Sigmoid colon (tissue), 4 donors: ENCODE measurements around the gene CSTPP1.

ENCODE experiments used
- CTCF ChIP-seq, 4 experiments: fragments of 450-650 bp in 3 of 4; fragments of 200-600 bp in 1 of 4; IDR thresholded peaks; one replicate each; pipeline ENCODE4 v1.5.1; 2016 to 2019; ENCODE audit warnings: antibody characterized with exemption in 4 of 4, mild to moderate bottlenecking in 3 of 4, moderate library complexity in 2 of 4
- EP300 ChIP-seq, 4 donors: sonication (generic); formaldehyde crosslinking; IDR thresholded peaks; one replicate each; pipeline ENCODE4 v1.6.1; 2017; ENCODE audit warnings: antibody characterized with exemption in 4 of 4
- POLR2A ChIP-seq, 2 donors: fragments of 450-650 bp; IDR thresholded peaks; one replicate each; pipeline ENCODE4 v1.6.1; 2016; ENCODE audit warnings: antibody characterized with exemption in 2 of 2, mild to moderate bottlenecking in 2 of 2, moderate library complexity in 2 of 2
- POLR2AphosphoS5 ChIP-seq, 4 donors: sonication (generic); formaldehyde crosslinking; IDR thresholded peaks; one replicate each; pipeline ENCODE4 v1.6.1; 2017; ENCODE audit warnings: antibody characterized with exemption in 4 of 4

GRCh38 chr11:46930089-46930488, 6.5 kb upstream of the CSTPP1 start:
- TF ChIP-seq CTCF (IDR thresholded peaks at IDR 0.05): no peak
- no peak for TF ChIP-seq POLR2AphosphoS5 (IDR thresholded peaks at IDR 0.05)
- no peak for TF ChIP-seq EP300 (IDR thresholded peaks at IDR 0.05)
- no peak for TF ChIP-seq POLR2A (IDR thresholded peaks at IDR 0.05)
